TTC549 (cell line): ENCODE results near the gene ANKEF1.
"Not testable (repeated sequence)": the region's sequence is repeated elsewhere in the genome, so short reads cannot be mapped to it uniquely, and the experiment has no call there.

Experiments used
- FAIRE-seq: peaks from 2 replicates; lab custom pipeline; 2012; peaks lifted over from hg19 to GRCh38; lab: Jason Lieb, UNC

The ANKEF1 gene

GRCh38 chr20:10033905-10034650, 709 bp upstream of the ANKEF1 start:
- no peak for FAIRE-seq

- not testable (repeated sequence) for FAIRE-seq
Measured at GRCh38 chr20:10036321-10036720, 1.5 kb downstream of the ANKEF1 start.

- no peak for FAIRE-seq
Measured at GRCh38 chr20:10040070-10040975, 5.5 kb downstream of the ANKEF1 start.

- FAIRE-seq: no peak
Measured at GRCh38 chr20:10042086-10042485, 7.3 kb downstream of the ANKEF1 start.

GRCh38 chr20:10047427-10047826, 12.6 kb downstream of the ANKEF1 start:
- no peak for FAIRE-seq

- FAIRE-seq: no peak
Measured at GRCh38 chr20:10051185-10051584, 16.4 kb downstream of the ANKEF1 start.

- FAIRE-seq: no peak
Measured at GRCh38 chr20:10059006-10059405, 24.2 kb downstream of the ANKEF1 start.

DNA sequence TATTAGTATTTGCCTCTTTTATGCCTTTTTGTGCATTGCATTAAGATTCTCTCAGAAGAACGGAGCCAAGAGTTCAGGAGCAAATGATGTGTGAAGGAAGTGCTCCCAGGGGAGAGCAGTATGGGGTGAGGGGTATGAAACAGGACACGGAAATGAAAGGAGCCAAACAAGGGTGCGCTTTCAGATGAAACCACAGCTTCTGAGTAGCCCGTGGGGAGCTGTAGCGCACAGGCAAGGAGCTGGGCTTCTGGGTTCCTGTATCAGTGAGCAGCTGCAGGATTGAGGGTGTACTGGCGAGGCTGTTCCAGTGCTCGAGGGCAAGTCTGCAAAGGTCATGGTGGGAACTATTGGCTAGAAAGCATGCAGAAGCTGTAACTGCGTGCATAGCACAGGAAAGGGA, 25.4 kb downstream of the ANKEF1 start:
- FAIRE-seq: no peak

GRCh38 chr20:10061641-10062040, 26.9 kb downstream of the ANKEF1 start:
- no peak for FAIRE-seq

DNA sequence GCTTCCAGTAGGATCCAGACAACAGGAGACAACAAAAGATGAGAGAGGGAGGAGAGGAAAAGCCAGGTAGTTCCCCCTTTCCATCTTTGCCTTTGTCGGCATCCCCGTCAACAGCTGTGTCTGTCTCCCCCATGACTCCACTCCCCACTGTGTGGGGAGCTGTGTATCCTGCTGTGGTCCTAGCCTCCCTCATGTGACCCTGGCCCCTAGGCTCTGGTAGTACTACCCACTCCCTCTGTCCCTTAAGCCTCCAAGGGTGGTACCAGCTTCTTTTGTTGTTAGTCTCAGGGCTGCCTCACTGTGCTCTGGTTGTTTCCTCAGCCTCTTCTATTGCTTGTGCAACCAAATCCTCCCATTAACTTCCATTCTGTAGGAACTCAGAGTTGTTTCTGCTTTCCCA, 28.7 kb downstream of the ANKEF1 start:
- FAIRE-seq: no peak

- no peak for FAIRE-seq
Measured at GRCh38 chr20:10064611-10065010, 29.8 kb downstream of the ANKEF1 start.

- FAIRE-seq: no peak
Measured at GRCh38 chr20:10065154-10065833, 30.5 kb downstream of the ANKEF1 start.

- no peak for FAIRE-seq
Measured at GRCh38 chr20:10067321-10067720, 32.5 kb downstream of the ANKEF1 start.

GRCh38 chr20:10074513-10074912, 39.7 kb downstream of the ANKEF1 start:
- FAIRE-seq: no peak

GRCh38 chr20:10075606-10076005, 40.8 kb downstream of the ANKEF1 start:
- FAIRE-seq: no peak

DNA sequence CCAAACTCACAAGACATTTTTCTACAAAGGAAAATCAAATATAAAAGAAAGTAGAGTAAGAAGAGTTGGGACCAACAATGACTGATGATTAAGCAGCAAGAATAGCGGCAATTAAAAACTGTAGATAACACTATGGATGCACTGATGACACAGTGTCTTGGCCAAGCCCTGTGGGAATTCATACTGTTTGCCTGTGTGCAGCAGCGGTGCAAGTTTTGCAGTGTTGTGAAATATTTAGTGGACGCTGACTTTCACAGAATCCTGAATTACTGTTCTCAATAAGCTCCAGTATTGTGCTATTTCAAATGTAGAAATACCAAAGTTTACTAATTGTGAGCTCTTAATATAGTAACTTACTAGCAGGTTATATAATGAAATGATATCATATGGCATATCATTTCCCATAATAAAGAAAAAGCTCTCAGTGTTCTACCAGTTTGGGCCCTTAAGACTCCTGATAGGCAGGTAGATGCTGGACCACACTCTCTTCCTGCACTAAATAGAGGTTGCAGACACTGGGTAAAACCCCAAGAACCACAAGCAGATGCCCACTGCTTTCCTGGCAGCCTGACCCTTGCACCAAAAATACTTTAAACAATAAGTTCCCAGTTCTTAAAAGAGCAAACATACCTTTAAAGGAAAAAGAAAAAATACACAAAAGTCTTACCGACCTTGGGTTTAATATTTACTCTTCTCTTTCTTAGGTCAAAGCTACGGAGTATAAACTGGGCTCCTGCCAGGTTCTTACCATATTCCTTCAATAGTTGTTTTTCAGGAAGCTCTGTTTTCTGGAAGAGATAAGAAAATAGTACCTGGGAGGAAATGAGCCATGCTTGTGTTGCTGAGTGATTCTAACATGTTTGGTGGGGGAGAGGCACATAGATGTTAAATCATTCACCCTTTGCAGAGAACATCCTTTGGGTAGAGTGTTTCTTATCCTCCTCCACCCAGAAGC, 41.6 kb downstream of the ANKEF1 start:
- FAIRE-seq: no peak

DNA sequence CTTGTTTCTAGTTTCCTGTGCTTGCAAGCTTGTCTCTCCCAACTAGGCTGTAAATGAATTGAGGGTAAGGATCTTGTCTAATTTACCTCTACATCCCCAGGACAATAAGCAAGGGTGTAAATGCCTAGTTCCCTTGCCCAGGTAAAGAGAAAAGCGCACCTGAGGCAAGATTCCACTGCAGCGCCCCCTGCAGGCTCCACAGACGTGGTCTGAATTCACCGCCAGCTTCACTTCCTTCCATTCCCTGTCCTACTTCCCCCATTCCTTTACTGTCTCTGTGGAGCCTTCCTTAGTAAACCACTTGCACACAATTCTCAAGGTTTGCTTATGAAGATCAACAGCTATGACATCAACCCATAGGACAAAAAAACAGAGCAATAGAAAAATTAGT, 42.3 kb downstream of the ANKEF1 start:
- FAIRE-seq: no peak

DNA sequence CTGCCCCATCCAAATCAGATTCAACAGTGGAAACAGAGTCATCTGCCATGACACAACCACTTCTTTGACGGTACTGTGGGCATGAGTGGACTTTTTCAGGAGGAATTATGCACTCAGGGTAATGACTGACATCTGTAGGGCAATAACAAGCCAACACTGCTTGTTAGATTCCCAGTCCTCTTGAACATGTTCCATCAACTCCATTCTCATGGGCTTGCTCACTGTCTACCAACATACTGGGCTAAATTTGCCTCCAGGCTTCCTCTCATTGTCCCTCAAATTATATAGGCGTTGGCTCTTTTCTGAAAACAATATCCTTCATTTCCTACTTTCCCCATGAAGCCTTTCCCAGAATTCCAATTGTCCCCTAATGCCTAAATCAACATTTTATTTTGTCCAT, 43.1 kb downstream of the ANKEF1 start:
- no peak for FAIRE-seq

GRCh38 chr20:10078403-10078802, 43.6 kb downstream of the ANKEF1 start:
- FAIRE-seq: no peak

- FAIRE-seq: no peak
Measured at GRCh38 chr20:10079964-10080363, 45.2 kb downstream of the ANKEF1 start.

DNA sequence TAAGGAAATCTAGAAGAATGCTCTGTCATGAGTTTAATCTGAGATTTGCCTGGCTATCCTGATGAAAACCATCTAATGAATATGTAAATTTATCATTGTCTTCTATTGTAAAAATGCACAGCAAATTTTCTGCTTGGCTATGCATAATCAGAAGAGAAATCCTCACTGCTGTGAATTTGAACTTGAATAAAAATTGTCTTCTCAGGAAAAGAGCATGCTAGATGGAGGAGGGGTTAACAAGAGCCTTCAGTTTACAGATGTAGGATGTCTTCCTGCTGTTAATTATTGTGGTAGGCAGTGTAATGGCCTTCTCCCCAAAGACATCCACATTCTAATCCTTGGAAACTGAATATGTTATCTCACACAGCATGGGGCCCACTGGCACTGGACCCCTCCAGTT, 45.8 kb downstream of the ANKEF1 start:
- FAIRE-seq: no peak
